Panc1 (cell line): ENCODE data around the gene PRLHR. TPM values are rescaled to one million over a fixed set of nuclear protein-coding genes. Genes with fewer than 3 reads are reported as not detected.

Experiments
- ATAC-seq: fragments of 200-7000 bp; cut with Tn5 transposase; 2 replicates; pipeline ENCODE4 v1.9.1; 2020; ENCODE audit warnings: mild to moderate bottlenecking, moderate library complexity
- BruUV-seq: library from RNA; stranded (reverse); fragments of 400-500 nt; replicated peaks from 2 replicates; lab custom pipeline; 2021; lab: Mats Ljungman, UMichigan
- CTCF ChIA-PET: fragments of 300-600 bp; sonication (Branson Sonifier 250); formaldehyde crosslinking; loops from one replicate; lab custom pipeline; 2022; ENCODE audit warnings: antibody characterized with exemption; lab: Charles Lee
- POLR2A ChIA-PET: fragments of 300-600 bp; sonication (Branson Sonifier 250); formaldehyde crosslinking; loops from one replicate; lab custom pipeline; 2022; ENCODE audit warnings: antibody characterized with exemption; lab: Charles Lee
- DNase-seq: peaks from one replicate; pipeline ENCODE4 v3.0.0-alpha.2; 2010; ENCODE audit warnings: low read depth, low spot score
- H3K27ac ChIP-seq: 2 replicates; pipeline ENCODE4 v1.5.1; 2011; ENCODE audit warnings: mild to moderate bottlenecking, low read length, inconsistent platforms
- H3K27me3 ChIP-seq: fragments of 200-500 bp; sonication (Bioruptor generic); 2 replicates; pipeline ENCODE4 v1.6.0; 2014; ENCODE audit warnings: low read length, inconsistent platforms; ENCODE audit not compliant: control insufficient read depth, insufficient read depth
- H3K36me3 ChIP-seq: fragments of 200-500 bp; sonication (Bioruptor generic); 2 replicates; pipeline ENCODE4 v1.5.1; 2014; ENCODE audit warnings: inconsistent platforms, mild to moderate bottlenecking, low read length, moderate library complexity; ENCODE audit not compliant: control insufficient read depth, insufficient read depth
- H3K4me1 ChIP-seq: 2 replicates; pipeline ENCODE4 v1.5.1; 2011; ENCODE audit warnings: inconsistent platforms, mild to moderate bottlenecking, low read length, moderate library complexity; ENCODE audit not compliant: control insufficient read depth, insufficient read depth
- H3K4me3 ChIP-seq, 2 experiments: 2 replicates each; pipeline ENCODE4 v1.5.1; 2011 to 2012; ENCODE audit warnings: low read depth in 2 of 2, low read length in 2 of 2, mild to moderate bottlenecking in 2 of 2, inconsistent platforms in 1 of 2, moderate library complexity in 1 of 2
- H3K9me3 ChIP-seq: fragments of 200-500 bp; sonication (Bioruptor generic); 2 replicates; pipeline ENCODE4 v1.5.1; 2014; ENCODE audit warnings: low read depth, mild to moderate bottlenecking, inconsistent platforms, low read length, moderate library complexity; ENCODE audit not compliant: control insufficient read depth, insufficient read depth
- CTCF ChIP-seq: fragments of 450-650 bp; IDR thresholded peaks from 2 replicates; pipeline ENCODE4 v1.5.1; 2017; ENCODE audit warnings: mild to moderate bottlenecking
- POLR2AphosphoS5 ChIP-seq: IDR thresholded peaks from 2 replicates; pipeline ENCODE4 v1.6.1; 2012; ENCODE audit warnings: mild to moderate bottlenecking, low read depth, low read length, moderate library complexity
- SIN3A ChIP-seq: IDR thresholded peaks from 2 replicates; pipeline ENCODE4 v1.6.1; 2012; ENCODE audit warnings: low read depth, mild to moderate bottlenecking, low read length, moderate library complexity, borderline replicate concordance; ENCODE audit not compliant: insufficient read depth
- TCF7L2 ChIP-seq: IDR thresholded peaks from 2 replicates; pipeline ENCODE4 v1.6.1; 2011; ENCODE audit warnings: mild to moderate bottlenecking, low read depth, low read length, inconsistent platforms
- in situ Hi-C: cut with HindIII; loops from 2 replicates; pipeline ENCODE4 v1.10.0; 2016; ENCODE audit warnings: low sequenced_read_pairs, low pct_unique_long_range_greater_than_20kb
- intact Hi-C: fragments of 100-400 bp; cut with micrococcal nuclease; formaldehyde crosslinking; loops from one replicate; pipeline ENCODE4 v1.10.0; 2022; ENCODE audit not compliant: unreplicated experiment
- total RNA-seq: library from RNA; stranded (reverse); gene quantifications from one replicate; pipeline ENCODE4 v1.2.1, GENCODE V29; 2021; ENCODE audit not compliant: unreplicated experiment
- TF ChIP-seq, protein P1 (sequence below), 2 experiments: IDR thresholded peaks; 2 replicates each; pipeline ENCODE4 v1.6.1; 2011 to 2012; ENCODE audit warnings: low read depth in 2 of 2, control low read depth in 1 of 2, low read length in 1 of 2, mild to moderate bottlenecking in 1 of 2, moderate library complexity in 1 of 2; ENCODE audit not compliant: insufficient read depth in 1 of 2

Gene PRLHR
- total RNA-seq, 1 experiment from 2014 or later = not detected

- Histone ChIP-seq H3K27ac (no peak overlapping the region), H3K9me3 (no peaks in the 10 kb centered on the region), H3K27me3 (peaks cover 14% of the 10 kb centered on the region), H3K4me1 (no peaks in the 10 kb centered on the region), H3K4me3 (no peak overlapping the region), H3K36me3 (no peaks in the 10 kb centered on the region)
- no TSS peak for BruUV-seq
- CTCF ChIA-PET = no interaction called here
- ATAC-seq = no peak
- in situ Hi-C loops (no loop called here), intact Hi-C loops (no loop called here)
- TF ChIP-seq POLR2AphosphoS5 (no peak), TCF7L2 (no peak), CTCF (no peak), SIN3A (no peak)
- TF ChIP-seq, protein P1, sequence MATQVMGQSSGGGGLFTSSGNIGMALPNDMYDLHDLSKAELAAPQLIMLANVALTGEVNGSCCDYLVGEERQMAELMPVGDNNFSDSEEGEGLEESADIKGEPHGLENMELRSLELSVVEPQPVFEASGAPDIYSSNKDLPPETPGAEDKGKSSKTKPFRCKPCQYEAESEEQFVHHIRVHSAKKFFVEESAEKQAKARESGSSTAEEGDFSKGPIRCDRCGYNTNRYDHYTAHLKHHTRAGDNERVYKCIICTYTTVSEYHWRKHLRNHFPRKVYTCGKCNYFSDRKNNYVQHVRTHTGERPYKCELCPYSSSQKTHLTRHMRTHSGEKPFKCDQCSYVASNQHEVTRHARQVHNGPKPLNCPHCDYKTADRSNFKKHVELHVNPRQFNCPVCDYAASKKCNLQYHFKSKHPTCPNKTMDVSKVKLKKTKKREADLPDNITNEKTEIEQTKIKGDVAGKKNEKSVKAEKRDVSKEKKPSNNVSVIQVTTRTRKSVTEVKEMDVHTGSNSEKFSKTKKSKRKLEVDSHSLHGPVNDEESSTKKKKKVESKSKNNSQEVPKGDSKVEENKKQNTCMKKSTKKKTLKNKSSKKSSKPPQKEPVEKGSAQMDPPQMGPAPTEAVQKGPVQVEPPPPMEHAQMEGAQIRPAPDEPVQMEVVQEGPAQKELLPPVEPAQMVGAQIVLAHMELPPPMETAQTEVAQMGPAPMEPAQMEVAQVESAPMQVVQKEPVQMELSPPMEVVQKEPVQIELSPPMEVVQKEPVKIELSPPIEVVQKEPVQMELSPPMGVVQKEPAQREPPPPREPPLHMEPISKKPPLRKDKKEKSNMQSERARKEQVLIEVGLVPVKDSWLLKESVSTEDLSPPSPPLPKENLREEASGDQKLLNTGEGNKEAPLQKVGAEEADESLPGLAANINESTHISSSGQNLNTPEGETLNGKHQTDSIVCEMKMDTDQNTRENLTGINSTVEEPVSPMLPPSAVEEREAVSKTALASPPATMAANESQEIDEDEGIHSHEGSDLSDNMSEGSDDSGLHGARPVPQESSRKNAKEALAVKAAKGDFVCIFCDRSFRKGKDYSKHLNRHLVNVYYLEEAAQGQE (IDR thresholded peaks at IDR 0.05; ENCODE audit: insufficient read depth in 1 of 2, low read depth in 2 of 2, low read length in 1 of 2) = no peak
- POLR2A ChIA-PET = no interaction called here
- no peak for DNase-seq
These were observed 15.1 kb upstream of the PRLHR start for GRCh38 chr10:118610577-118610976.

- Histone ChIP-seq H3K4me1 (no peaks in the 10 kb centered on the region), H3K9me3 (no peaks in the 10 kb centered on the region), H3K27ac (no peak overlapping the region), H3K4me3 (no peak overlapping the region), H3K27me3 (peaks cover 21% of the 10 kb centered on the region), H3K36me3 (no peaks in the 10 kb centered on the region)
- no TSS peak for BruUV-seq
- ATAC-seq (no peak), DNase-seq (no peak)
- in situ Hi-C loops = no loop called here
- CTCF ChIA-PET = no interaction called here
- TF ChIP-seq CTCF (no peak), POLR2AphosphoS5 (no peak), TCF7L2 (no peak), SIN3A (no peak)
- TF ChIP-seq, protein P1 (IDR thresholded peaks at IDR 0.05; ENCODE audit: insufficient read depth in 1 of 2, low read depth in 2 of 2, low read length in 1 of 2) = no peak
- intact Hi-C loops = no loop called here
- POLR2A ChIA-PET = no interaction called here
These were observed 12.4 kb upstream of the PRLHR start for GRCh38 chr10:118607768-118608354.
